Renal pelvis (tissue), 4 donors: Measurements from ENCODE around the gene CCDC197. TPM values are rescaled to one million over a fixed set of nuclear protein-coding genes. Genes with fewer than 3 reads are reported as not detected.
A peak's percentile ranks its signal among the peaks of the same experiment; 100 is the strongest.

Source experiments
- DNase-seq: peaks from one replicate; pipeline ENCODE4 v3.0.0-alpha.2; 2013
- polyA plus RNA-seq, 3 donors: library from polyadenylated mRNA; unstranded; fragments of 120-200 nt; gene quantifications; one replicate each; pipeline ENCODE4 v1.2.1, GENCODE V29; 2013; ENCODE audit not compliant: insufficient read length in 3 of 3

Gene CCDC197
- polyA plus RNA-seq, 3 donors: not detected

DNA sequence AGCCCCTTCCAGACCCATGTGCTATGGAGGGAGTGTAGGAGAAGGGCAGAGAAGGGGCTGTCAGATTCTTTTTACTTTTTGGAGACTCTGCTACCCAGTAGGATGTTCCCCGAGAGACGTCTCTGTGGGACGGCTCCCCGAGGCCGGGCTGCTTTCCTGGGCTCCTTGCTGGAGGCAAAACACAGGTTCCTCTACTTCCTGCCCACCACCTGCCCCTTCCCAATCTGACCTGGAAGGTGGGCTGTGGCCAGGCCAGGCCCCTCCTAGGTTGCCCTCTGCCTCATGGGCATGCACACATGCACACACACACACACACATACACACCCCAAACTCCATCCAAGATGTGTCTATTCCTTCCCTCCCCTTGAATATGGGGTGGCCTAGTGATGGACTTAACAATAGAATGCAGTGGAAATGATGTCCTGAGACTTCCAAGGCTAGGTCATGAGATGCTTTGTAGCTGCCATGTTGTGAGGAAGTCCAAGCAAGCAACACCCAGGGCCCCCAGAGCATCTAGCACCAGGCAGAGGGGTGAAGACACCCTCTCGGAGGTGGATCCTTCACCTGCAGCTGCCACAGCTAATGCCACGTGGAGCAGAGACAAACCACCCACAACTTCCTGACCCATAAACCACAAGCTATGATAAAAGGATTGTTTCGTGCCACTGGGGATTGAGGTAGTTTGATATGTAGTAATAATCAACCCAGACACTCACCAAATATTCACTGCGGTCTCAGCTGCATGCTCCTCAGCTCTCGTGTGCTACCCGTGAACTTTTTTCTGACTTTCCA lies 19.1 kb upstream of the CCDC197 start:
- DNase-seq: no peak

DNA sequence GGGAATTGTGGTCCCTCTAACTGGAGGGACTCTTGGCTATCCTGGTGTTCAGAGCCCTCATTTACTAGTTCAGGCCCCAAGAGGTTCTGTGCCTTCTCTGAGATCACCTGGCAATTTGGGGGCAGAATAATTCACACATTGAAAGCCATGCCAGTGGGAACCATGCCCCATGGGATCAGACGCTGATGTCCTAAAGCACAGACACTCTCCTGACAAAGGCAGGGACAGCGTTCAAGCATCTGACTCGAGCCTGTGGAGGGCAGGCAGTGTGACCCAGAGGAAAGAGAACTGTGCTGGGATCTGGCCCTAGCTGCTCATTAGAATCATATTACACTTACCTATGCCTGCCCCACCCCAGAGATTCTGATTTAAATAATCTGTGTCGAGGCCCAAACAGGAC lies 18.4 kb upstream of the CCDC197 start:
- DNase-seq: no peak

- DNase-seq: no peak
Measured at GRCh38 chr14:93980456-93981201, 16.5 kb upstream of the CCDC197 start.

- no peak for DNase-seq
Measured at GRCh38 chr14:93981316-93982229, 15.5 kb upstream of the CCDC197 start.

GRCh38 chr14:93982230-93983007 lies 14.7 kb upstream of the CCDC197 start:
- DNase-seq: no peak

- DNase-seq: no peak
Measured at GRCh38 chr14:93984070-93984469, 13.0 kb upstream of the CCDC197 start.

DNA sequence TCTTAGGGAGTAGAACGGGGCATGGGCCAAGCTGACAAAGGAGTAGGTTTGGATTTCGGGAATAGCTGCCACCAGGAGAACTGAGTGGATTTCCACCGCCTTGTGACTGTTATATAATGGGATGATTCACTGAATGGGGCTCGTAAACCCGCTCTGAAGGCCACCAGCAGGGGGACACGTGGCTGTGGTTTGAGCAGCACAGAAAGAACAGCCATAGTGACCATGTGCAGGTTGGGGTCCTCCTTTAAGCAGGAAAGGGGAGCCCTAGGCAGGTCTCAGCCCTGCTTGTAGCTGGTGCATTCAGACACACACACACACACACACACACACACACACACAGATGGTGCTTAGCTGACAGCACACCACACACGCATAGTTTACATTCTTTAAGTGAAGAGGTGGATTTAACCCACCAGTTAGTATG lies 12.1 kb upstream of the CCDC197 start:
- no peak for DNase-seq

DNA sequence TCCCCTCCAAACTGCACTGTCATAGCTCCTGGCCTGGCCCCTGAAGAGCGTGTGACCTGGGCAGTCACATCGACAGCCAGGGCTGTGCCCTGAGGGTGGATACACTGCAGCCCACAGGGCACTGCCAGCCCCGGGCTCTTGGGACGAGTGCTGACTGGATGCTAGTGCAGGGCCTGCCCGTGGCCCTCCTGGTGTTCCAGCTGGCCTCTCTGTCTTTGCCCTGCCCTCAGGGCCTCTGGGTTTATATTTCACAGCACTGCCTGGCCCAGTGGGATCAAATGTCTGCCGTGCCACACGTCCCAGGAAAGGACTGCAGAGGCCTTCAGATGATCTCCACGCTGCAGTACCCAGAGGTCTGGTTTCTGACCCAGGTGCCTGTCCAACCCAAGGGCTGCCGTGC lies 10.1 kb upstream of the CCDC197 start:
- DNase-seq: peak; percentile 46

GRCh38 chr14:93987376-93987775 lies 9.7 kb upstream of the CCDC197 start:
- no peak for DNase-seq

DNA sequence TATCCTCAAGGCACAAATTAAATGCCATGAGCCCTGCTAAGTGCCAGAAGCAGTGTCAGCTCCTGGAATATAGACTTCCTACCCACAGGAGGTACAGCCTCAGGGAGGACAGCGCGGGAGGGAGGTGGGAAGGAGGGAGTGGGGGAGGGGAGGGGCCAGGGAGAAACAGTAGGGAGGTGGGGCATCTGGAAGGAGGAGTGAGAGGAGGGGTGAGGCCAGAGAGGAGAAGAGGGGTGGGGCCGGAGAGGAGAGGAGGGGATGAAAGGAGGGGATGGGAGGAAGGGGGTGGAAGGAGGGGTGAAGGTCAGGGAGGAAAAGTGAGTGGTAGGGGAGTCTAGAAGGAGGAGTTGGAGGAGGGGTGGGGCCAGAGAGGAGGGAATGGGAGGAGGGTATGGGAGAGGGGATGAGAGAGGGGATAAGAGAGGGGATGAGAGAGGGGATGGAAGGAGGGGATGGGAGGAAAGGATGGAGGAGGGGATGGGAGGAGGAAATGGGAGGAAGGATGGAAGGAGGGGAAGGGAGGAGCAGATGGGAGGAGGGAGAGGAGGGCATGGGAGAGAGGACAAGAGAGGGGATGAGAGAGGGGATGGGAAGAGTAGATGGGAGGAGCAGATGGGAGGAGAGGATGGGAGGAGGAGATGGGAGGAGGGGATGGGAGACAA lies 9.2 kb upstream of the CCDC197 start:
- DNase-seq: no peak

DNA sequence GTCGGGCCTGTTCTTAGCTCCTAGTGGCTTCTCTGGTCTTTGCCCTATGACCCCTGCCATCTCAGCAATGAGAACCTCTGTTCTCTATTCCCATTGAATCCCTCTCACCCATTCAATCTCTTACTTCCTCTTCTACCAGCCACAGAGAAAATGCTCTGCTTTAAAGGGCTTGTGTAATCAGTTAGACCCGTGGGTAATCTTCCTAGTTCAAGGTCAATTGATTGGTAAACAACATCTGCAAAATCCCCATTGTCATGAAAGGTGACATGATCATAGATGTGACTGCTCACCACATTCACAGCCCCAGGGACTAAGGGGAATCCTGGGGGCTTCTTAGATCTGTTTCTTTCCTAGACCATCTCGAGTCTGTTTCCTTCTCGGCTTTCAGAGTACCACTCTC lies 7.2 kb upstream of the CCDC197 start:
- no peak for DNase-seq

DNA sequence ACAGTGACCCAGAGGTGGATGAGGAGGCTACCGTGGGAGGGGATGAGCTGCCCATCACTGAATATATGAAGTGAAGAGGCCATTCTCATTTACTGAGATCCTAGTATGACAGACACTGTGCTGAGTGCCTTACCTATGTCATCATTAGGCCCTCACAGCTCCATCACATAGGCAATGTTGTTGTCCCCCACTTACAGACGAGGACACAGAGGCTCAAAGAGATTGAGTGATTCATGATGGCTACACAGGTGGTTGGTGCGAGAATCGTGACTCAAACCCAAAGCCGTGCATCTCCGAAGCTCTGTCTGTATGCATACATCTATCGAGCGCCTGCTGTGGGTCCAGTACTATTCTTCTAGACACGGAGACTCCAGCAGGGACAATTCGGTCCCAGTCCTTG lies 5.9 kb upstream of the CCDC197 start:
- no peak for DNase-seq

GRCh38 chr14:93991649-93992048 lies 5.5 kb upstream of the CCDC197 start:
- DNase-seq: no peak

DNA sequence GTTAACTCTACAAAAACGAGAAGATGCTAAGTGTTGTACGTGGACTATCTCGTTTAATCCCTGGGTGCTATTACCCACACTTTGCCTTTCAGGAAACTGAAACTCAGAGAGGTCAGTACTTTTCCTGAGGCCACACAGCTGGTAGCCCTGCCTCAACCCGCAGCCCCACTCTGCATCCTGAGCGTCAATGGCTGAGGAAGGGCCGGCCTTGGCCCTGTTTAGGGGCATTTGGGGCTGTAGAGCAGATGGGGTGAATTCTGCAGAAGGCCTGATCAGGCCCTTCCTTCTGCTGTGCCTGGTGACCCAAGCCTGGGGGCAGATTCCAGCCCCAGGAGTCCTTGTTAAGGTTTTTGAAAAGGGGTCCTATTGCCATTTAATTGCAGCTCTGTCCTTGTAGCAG lies 3.7 kb upstream of the CCDC197 start:
- DNase-seq: no peak

GRCh38 chr14:93994919-93995682 lies 2.0 kb upstream of the CCDC197 start:
- DNase-seq: no peak

GRCh38 chr14:93996130-93996695 lies 888 bp upstream of the CCDC197 start:
- DNase-seq: no peak

GRCh38 chr14:93997916-93998870 lies 1.1 kb downstream of the CCDC197 start:
- no peak for DNase-seq

GRCh38 chr14:93998871-93999403 lies 1.8 kb downstream of the CCDC197 start:
- no peak for DNase-seq
